Cerebellar nuclear complex (tissue), 1 donor: Measurements from ENCODE around the gene OR6C65.

Experiments
- DNase-seq, 2 experiments: peaks; one replicate each; lab custom pipeline; 2025; lab: John Stamatoyannopoulos, UW

OR6C65 gene

GRCh38 chr12:55446326-55446725, 46.0 kb downstream of the OR6C65 start:
- DNase-seq = no peak

DNA sequence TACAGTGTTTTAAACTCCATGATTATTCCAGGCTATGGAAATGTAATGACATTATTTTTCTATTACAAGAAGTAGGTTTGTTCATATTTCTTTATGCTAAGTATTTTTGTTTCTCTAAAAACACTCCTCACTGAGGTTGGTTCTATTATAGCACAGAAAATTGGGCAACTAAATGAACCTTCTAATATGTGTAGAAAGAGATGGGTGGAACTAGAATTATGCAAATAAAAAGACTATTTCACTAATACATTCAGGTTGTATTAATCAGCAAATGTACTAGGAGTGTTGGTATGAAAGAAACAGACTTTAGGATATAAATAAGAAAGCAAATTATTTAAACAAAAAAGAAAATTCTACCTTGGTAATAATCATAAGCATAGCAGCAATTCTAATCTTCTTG, 48.5 kb downstream of the OR6C65 start:
- DNase-seq = no peak
